GM23338 (cell line): ENCODE measurements around the gene CDC73. TPM values are rescaled to one million over a fixed set of nuclear protein-coding genes. Genes with fewer than 3 reads are reported as not detected.

ENCODE experiments used
- ATAC-seq: fragments of 200-7000 bp; cut with Tn5 transposase; 3 replicates; pipeline ENCODE4 v1.9.1; 2020
- DNase-seq: peaks from one replicate; pipeline ENCODE4 v3.0.0-alpha.2; 2015; ENCODE audit warnings: low spot score
- H2AFZ ChIP-seq: fragments of 200-600 bp; sonication (generic); 2 replicates; pipeline ENCODE4 v1.8.0; 2016; ENCODE audit warnings: antibody characterized with exemption, mild to moderate bottlenecking, moderate library complexity
- H3F3A ChIP-seq: fragments of 200-600 bp; sonication (generic); replicated peaks from 2 replicates; pipeline ENCODE4 v1.8.0; 2017; ENCODE audit warnings: antibody characterized with exemption, mixed run types, low read depth
- H3K27ac ChIP-seq: fragments of 200-600 bp; sonication (generic); 2 replicates; pipeline ENCODE4 v1.6.1; 2016; ENCODE audit warnings: low read depth
- H3K27me3 ChIP-seq: fragments of 200-600 bp; sonication (generic); 2 replicates; pipeline ENCODE4 v1.8.0; 2016; ENCODE audit warnings: mild to moderate bottlenecking, mixed run types, moderate library complexity; ENCODE audit not compliant: insufficient read depth
- H3K36me3 ChIP-seq: fragments of 200-600 bp; sonication (generic); 2 replicates; pipeline ENCODE4 v1.8.0; 2016; ENCODE audit warnings: mild to moderate bottlenecking; ENCODE audit not compliant: insufficient read depth
- H3K4me1 ChIP-seq: fragments of 200-600 bp; sonication (generic); 2 replicates; pipeline ENCODE4 v1.8.0; 2016; ENCODE audit warnings: mild to moderate bottlenecking, moderate library complexity; ENCODE audit not compliant: insufficient read depth
- H3K4me2 ChIP-seq: fragments of 200-600 bp; sonication (generic); 2 replicates; pipeline ENCODE4 v1.7.1; 2017; ENCODE audit warnings: mixed run types
- H3K4me3 ChIP-seq: fragments of 200-600 bp; sonication (generic); 2 replicates; pipeline ENCODE4 v1.6.1; 2016; ENCODE audit warnings: mixed run types
- H3K79me2 ChIP-seq: fragments of 200-600 bp; sonication (generic); replicated peaks from 2 replicates; pipeline ENCODE4 v1.8.0; 2017; ENCODE audit warnings: mild to moderate bottlenecking; ENCODE audit not compliant: insufficient read depth
- H3K9me2 ChIP-seq: fragments of 200-600 bp; sonication (generic); 2 replicates; pipeline ENCODE4 v1.8.0; 2017; ENCODE audit not compliant: insufficient read depth
- H4K20me1 ChIP-seq: fragments of 200-600 bp; sonication (generic); replicated peaks from 2 replicates; pipeline ENCODE4 v1.8.0; 2017; ENCODE audit warnings: mild to moderate bottlenecking; ENCODE audit not compliant: insufficient read depth
- H3K27ac Mint-ChIP-seq: 2 replicates; pipeline ENCODE4 v1.8.0; 2020; ENCODE audit warnings: inconsistent platforms, mild to moderate bottlenecking, moderate library complexity, mixed read lengths
- H3K27me3 Mint-ChIP-seq: 3 replicates; pipeline ENCODE4 v1.8.0; 2022; ENCODE audit warnings: low read depth, mild to moderate bottlenecking, moderate library complexity, mixed read lengths, inconsistent platforms; ENCODE audit not compliant: insufficient read depth, poor library complexity
- H3K36me3 Mint-ChIP-seq: 3 replicates; pipeline ENCODE4 v1.8.0; 2021; ENCODE audit warnings: low read depth, mild to moderate bottlenecking, inconsistent platforms, moderate library complexity, mixed read lengths
- H3K4me1 Mint-ChIP-seq: 3 replicates; pipeline ENCODE4 v1.8.0; 2020; ENCODE audit warnings: mild to moderate bottlenecking, inconsistent platforms, mixed read lengths
- H3K4me3 Mint-ChIP-seq: 3 replicates; pipeline ENCODE4 v1.8.0; 2021; ENCODE audit warnings: moderate library complexity, mild to moderate bottlenecking, inconsistent platforms, mixed read lengths
- H3K9me3 Mint-ChIP-seq: 3 replicates; pipeline ENCODE4 v1.8.0; 2020; ENCODE audit warnings: moderate library complexity, mild to moderate bottlenecking, inconsistent platforms, mixed read lengths
- CREB1 ChIP-seq: fragments of 250-450 bp; sonication (Bioruptor Pico); IDR thresholded peaks from 2 replicates; pipeline ENCODE4 v1.5.0; 2020; ENCODE audit warnings: low read depth, mild to moderate bottlenecking, moderate library complexity
- CTCF ChIP-seq, 2 experiments: fragments of 200-600 bp in 1 of 2; sonication (generic) in 1 of 2; conservative IDR thresholded peaks; 2 replicates each; pipeline versions ENCODE4 v1.5.1 to v1.6.1; 2016 to 2017; ENCODE audit warnings: antibody characterized with exemption in 2 of 2, low read depth in 2 of 2, mild to moderate bottlenecking in 2 of 2, moderate library complexity in 1 of 2
- EZH2phosphoT487 ChIP-seq: fragments of 200-600 bp; sonication (generic); IDR thresholded peaks from one replicate; pipeline ENCODE4 v1.8.1; 2018; ENCODE audit warnings: antibody characterized with exemption; ENCODE audit not compliant: unreplicated experiment
- JUNB ChIP-seq: IDR thresholded peaks from one replicate; pipeline ENCODE4 v1.6.1; 2016; ENCODE audit warnings: antibody characterized with exemption; ENCODE audit not compliant: unreplicated experiment
- NANOG ChIP-seq: IDR thresholded peaks from 2 replicates; pipeline ENCODE4 v1.6.1; 2016; ENCODE audit warnings: antibody characterized with exemption, borderline replicate concordance
- POLR2AphosphoS5 ChIP-seq: IDR thresholded peaks from 2 replicates; pipeline ENCODE4 v1.6.1; 2016; ENCODE audit warnings: antibody characterized with exemption, low read depth
- ZNF114 ChIP-seq: fragments of 250-450 bp; sonication (Bioruptor Pico); IDR thresholded peaks from 2 replicates; pipeline ENCODE4 v1.5.0; 2020; ENCODE audit warnings: mild to moderate bottlenecking, moderate library complexity
- polyA plus RNA-seq: library from polyadenylated mRNA; unstranded; fragments of >200 nt; fragmentation: Nextera tagmentation; extraction: Ambion mirVana; gene quantifications from 2 replicates; pipeline ENCODE4 v1.2.1, GENCODE V29; 2016
- total RNA-seq: library from RNA; depleted of rRNA; stranded (reverse); fragments of >200 nt; shearing (Covaris generic); gene quantifications from 2 replicates; pipeline ENCODE4 v1.2.3, GENCODE V29; 2014
- TF ChIP-seq, protein P1 (sequence below): fragments of 250-450 bp; sonication (Bioruptor Pico); IDR thresholded peaks from 2 replicates; pipeline ENCODE4 v1.5.0; 2020; ENCODE audit warnings: mild to moderate bottlenecking, moderate library complexity

The CDC73 gene
- total and polyA plus RNA-seq, 2 experiments from 2014 or later = 40.4 to 63.2 TPM

- H3K4me3 ChIP-seq = no peak overlapping the region
- ATAC-seq (no peak), DNase-seq (no peak)
- H3K27ac ChIP-seq = no peak overlapping the region
- Mint-ChIP-seq H3K27ac (no peak overlapping the region), H3K4me3 (no peak overlapping the region), H3K36me3 (no peaks in the 10 kb centered on the region), H3K9me3 (no peaks in the 10 kb centered on the region), H3K27me3 (peaks cover 1% of the 10 kb centered on the region), H3K4me1 (peaks cover 4% of the 10 kb centered on the region; the same call in 1 of the 3 replicates)
- H3K36me3 ChIP-seq = no peaks in the 10 kb centered on the region
- no peak overlapping the region for H2AFZ ChIP-seq
- no peaks in the 10 kb centered on the region for H3K9me2 ChIP-seq
- no peak overlapping the region for H3K4me2 ChIP-seq
- no peaks in the 10 kb centered on the region for H3K27me3 ChIP-seq
- H3K79me2 ChIP-seq = no peaks in the 10 kb centered on the region
- TF ChIP-seq POLR2AphosphoS5 (no peak), NANOG (no peak)
- H3F3A ChIP-seq = no peaks in the 10 kb centered on the region
- H4K20me1 ChIP-seq = no peaks in the 10 kb centered on the region
- no peaks in the 10 kb centered on the region; the same call in 1 of the 2 replicates for H3K4me1 ChIP-seq
Measured at GRCh38 chr1:193256019-193256418, 134.2 kb downstream of the CDC73 start.

GRCh38 chr1:193259636-193260035 is 137.8 kb downstream of the CDC73 start:
- H3K79me2 ChIP-seq = no peaks in the 10 kb centered on the region
- peak overlapping the region; percentile 12; the same call in 1 of the 2 replicates for H3K27ac ChIP-seq
- H3K4me1 ChIP-seq = no peaks in the 10 kb centered on the region; the same call in 1 of the 2 replicates
- no peaks in the 10 kb centered on the region for H3K36me3 ChIP-seq
- no peak overlapping the region for H2AFZ ChIP-seq
- Mint-ChIP-seq H3K4me3 (no peak overlapping the region), H3K9me3 (no peaks in the 10 kb centered on the region), H3K27me3 (peaks cover 1% of the 10 kb centered on the region), H3K4me1 (peaks cover 7% of the 10 kb centered on the region; the same call in 2 of the 3 replicates), H3K36me3 (no peaks in the 10 kb centered on the region), H3K27ac (no peak overlapping the region)
- H3K9me2 ChIP-seq = no peaks in the 10 kb centered on the region
- H3F3A ChIP-seq = no peaks in the 10 kb centered on the region
- ATAC-seq (no peak), DNase-seq (no peak)
- no peaks in the 10 kb centered on the region for H4K20me1 ChIP-seq
- no peaks in the 10 kb centered on the region for H3K27me3 ChIP-seq
- no peak overlapping the region for H3K4me3 ChIP-seq
- no peak overlapping the region for H3K4me2 ChIP-seq
- TF ChIP-seq CTCF (conservative IDR thresholded peaks at IDR 0.05; ENCODE audit: low read depth in 2 of 2) = no peak
- TF ChIP-seq, protein P1, sequence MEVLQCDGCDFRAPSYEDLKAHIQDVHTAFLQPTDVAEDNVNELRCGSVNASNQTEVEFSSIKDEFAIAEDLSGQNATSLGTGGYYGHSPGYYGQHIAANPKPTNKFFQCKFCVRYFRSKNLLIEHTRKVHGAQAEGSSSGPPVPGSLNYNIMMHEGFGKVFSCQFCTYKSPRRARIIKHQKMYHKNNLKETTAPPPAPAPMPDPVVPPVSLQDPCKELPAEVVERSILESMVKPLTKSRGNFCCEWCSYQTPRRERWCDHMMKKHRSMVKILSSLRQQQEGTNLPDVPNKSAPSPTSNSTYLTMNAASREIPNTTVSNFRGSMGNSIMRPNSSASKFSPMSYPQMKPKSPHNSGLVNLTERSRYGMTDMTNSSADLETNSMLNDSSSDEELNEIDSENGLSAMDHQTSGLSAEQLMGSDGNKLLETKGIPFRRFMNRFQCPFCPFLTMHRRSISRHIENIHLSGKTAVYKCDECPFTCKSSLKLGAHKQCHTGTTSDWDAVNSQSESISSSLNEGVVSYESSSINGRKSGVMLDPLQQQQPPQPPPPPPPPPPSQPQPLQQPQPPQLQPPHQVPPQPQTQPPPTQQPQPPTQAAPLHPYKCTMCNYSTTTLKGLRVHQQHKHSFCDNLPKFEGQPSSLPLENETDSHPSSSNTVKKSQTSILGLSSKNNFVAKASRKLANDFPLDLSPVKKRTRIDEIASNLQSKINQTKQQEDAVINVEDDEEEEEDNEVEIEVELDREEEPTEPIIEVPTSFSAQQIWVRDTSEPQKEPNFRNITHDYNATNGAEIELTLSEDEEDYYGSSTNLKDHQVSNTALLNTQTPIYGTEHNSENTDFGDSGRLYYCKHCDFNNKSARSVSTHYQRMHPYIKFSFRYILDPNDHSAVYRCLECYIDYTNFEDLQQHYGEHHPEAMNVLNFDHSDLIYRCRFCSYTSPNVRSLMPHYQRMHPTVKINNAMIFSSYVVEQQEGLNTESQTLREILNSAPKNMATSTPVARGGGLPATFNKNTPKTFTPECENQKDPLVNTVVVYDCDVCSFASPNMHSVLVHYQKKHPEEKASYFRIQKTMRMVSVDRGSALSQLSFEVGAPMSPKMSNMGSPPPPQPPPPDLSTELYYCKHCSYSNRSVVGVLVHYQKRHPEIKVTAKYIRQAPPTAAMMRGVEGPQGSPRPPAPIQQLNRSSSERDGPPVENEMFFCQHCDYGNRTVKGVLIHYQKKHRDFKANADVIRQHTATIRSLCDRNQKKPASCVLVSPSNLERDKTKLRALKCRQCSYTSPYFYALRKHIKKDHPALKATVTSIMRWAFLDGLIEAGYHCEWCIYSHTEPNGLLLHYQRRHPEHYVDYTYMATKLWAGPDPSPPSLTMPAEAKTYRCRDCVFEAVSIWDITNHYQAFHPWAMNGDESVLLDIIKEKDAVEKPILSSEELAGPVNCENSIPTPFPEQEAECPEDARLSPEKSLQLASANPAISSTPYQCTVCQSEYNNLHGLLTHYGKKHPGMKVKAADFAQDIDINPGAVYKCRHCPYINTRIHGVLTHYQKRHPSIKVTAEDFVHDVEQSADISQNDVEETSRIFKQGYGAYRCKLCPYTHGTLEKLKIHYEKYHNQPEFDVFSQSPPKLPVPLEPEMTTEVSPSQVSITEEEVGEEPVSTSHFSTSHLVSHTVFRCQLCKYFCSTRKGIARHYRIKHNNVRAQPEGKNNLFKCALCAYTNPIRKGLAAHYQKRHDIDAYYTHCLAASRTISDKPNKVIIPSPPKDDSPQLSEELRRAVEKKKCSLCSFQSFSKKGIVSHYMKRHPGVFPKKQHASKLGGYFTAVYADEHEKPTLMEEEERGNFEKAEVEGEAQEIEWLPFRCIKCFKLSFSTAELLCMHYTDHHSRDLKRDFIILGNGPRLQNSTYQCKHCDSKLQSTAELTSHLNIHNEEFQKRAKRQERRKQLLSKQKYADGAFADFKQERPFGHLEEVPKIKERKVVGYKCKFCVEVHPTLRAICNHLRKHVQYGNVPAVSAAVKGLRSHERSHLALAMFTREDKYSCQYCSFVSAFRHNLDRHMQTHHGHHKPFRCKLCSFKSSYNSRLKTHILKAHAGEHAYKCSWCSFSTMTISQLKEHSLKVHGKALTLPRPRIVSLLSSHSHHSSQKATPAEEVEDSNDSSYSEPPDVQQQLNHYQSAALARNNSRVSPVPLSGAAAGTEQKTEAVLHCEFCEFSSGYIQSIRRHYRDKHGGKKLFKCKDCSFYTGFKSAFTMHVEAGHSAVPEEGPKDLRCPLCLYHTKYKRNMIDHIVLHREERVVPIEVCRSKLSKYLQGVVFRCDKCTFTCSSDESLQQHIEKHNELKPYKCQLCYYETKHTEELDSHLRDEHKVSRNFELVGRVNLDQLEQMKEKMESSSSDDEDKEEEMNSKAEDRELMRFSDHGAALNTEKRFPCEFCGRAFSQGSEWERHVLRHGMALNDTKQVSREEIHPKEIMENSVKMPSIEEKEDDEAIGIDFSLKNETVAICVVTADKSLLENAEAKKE (CRISPR knock-in tag) = no peak
- TF ChIP-seq JUNB = no peak
- no peak for TF ChIP-seq ZNF114 (CRISPR knock-in tag)
- TF ChIP-seq EZH2phosphoT487 = no peak
- no peak for TF ChIP-seq NANOG
- TF ChIP-seq CREB1 (CRISPR knock-in tag) = no peak
